HG03064 (cell line): Measurements from ENCODE around the gene SGF29.
"Not testable (repeated sequence)": the region's sequence is repeated elsewhere in the genome, so short reads cannot be mapped to it uniquely, and the experiment has no call there.

Experiments used
- ATAC-seq: cut with Tn5 transposase; IDR thresholded peaks from one replicate; pipeline ENCODE4 v1.9.1; 2021; ENCODE audit warnings: low read depth; ENCODE audit not compliant: unreplicated experiment

SGF29 gene

DNA sequence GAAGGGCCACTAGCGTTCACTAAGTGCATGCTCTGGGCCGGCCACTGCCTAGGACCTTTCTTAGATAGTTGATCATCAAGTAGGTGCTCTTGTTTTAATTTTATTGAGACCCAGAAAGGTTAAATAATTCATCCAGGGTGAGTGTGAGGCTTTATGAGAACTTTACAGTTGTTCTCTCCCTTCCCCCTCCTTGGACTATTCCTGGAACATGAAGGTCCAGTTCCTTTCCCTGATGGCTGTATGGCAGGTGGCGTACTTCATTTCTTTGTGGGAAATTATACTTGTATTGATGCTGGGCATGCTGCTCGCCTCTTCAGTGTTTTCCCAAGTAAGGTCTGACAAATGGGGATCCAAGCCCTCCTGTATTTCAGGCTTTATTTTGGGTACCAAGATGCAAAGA, 8.5 kb downstream of the SGF29 start:
- no peak for ATAC-seq

DNA sequence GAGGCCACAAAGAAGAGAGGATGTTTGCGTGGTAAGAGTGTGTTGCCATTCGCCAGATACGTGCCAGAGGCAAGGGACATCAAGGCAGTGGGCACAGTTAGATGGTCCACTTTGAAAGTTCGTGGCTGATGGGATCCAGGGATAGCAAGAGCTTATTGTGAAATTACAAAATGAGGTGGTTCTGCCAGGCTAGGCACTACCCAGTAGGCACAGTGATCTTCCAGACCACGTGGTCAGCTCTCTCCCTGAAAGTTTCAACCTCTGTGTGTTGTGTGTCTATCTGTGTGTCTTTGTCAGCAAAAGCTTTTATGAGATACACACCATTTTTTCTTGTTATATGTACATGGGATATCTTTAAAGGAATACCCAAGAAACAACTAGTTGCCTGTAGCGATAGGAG, 9.5 kb downstream of the SGF29 start:
- no peak for ATAC-seq

DNA sequence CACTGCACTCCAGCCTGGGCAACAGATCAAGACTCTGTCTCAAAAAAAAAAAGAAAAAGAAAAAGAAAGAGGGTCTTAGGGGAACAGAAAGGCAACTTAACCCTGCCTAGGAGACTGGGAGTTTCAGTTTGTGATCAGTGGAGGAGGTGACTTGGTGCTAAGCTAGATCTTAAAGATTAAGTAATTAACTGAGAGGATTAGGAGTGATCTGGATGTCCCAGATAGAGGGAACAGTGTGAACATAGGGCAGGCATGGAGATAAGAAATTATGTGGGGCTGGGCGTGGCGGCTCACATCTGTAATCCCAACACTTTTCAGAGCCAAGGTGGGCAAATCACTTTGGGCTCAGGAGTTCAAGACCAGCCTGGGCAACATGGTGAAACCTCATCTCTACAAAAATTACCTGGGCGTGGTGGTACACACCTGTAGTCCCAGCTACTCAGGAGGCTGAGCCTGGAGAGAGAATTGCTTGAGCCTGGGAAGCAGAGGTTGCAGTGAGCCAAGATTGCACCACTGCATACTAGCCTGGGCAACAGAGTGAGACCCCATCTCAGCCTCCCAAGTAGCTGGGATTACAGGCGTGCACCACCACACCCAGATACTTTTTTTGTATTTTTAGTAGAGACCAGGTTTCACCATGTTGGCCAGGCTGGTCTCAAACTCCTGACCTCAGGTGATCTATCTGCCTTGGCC, 12.7 kb downstream of the SGF29 start:
- ATAC-seq = not testable (repeated sequence)

DNA sequence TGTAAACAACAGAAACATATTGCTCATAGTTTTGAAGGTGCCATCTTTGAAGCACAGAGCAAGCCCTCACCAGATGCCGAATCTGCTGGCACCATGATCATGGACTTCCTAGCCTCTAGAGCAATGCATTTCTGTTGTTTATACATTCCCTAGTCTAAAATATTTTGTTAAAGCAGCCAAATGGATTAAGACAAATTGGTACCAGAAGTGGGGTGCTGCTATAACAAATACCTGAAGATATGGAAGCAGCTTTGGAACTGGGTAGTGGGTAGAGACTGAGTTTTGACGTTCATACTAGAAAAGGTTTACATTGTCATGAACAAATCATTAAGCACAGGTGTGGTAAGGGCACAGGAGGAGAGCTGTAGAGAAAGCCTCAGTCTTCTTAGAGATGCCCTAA, 13.6 kb downstream of the SGF29 start:
- ATAC-seq = no peak

DNA sequence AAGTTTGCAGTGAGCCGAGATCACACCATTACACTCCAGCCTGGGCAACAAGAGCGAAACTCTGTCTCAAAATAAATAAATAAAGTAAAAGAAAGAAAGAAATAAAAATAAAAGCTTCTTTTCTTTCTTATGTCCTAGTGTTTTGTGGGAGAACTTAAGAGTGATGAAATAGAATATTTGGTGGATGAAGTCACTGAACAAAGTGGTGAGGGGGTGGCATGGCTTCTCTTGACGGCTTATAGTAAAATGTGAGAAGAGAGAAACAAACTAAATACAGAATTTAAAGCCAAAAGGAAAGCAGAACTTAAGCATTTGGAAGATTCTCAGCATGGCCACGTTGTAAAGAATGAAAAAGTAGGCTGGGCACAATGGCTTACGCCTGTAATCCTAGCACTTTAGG, 15.3 kb downstream of the SGF29 start:
- ATAC-seq = no peak

DNA sequence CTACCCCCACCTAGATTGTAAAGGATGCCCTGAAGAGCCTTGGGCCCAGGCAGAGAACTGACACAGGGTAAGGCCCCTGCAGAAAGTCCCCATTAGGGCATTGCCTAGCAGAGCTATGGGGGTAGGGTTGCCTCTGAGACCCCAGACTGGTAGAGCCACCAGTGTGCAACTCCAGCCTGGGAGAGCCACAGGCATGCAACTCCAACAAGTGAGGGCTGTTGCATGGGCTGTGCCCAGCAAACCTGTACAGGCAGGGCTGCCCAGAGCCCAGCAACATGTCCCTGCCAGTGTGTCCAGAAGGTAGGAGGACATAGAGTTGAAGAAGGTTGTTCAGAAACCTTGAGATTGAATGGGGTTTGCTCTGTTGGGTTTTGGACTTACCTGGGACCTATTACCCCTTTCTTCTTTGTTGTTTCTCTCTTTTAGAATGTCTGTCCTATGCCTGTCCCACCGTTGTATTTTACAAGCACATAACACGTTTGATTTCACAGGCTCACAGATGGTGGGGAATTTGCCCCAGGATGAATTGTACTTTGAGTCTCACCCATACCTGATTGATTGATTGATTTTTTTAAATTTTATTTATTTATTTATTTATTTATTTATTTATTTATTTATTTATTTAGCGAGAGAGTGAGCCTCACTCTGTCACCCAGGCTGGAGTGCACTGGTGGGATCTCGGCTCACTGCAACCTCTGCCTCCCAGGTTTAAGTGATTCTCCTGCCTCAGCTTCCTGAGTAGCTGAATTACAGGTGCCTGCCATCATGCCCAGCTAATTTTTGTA, 16.4 kb downstream of the SGF29 start:
- ATAC-seq = no peak

DNA sequence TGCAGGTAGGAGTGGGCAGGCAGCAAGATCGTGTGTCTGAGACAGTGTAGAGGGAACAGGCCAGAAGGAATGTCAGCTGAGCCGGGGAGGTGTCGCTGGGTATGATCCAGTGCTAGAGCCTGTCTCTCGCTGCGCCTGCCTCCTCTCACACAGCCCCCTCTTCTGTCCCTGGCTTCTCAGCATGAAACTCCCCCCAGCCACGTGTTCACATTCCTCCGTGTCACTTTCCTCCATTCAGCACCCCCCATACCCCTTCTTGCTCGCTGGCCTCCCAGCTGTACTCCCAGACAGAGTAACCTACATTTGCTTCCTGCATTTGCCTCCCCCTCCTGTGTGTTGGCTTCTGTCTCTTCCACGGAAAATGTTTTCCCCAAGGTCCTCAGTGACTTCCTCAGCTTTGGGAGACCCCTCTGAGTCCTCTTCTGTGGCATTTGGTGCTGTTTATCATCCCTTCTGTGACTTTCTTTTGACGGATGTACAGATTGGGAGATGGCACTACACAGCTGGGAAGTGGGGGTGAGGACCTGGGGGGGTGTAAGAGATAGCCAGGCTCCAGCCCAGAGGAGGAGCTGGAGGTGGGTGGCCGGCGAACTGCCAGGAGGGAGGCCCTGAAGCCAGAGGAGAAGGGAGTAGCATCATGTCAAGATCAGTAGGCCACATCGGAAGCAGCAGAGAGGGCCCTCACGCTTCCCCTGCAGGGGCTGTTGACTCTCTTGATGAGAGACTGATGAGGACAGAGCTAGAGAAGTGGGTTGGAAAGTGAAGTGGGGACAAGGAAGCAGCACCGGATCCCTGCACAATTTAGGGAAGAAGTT, 19.2 kb downstream of the SGF29 start:
- no peak for ATAC-seq

DNA sequence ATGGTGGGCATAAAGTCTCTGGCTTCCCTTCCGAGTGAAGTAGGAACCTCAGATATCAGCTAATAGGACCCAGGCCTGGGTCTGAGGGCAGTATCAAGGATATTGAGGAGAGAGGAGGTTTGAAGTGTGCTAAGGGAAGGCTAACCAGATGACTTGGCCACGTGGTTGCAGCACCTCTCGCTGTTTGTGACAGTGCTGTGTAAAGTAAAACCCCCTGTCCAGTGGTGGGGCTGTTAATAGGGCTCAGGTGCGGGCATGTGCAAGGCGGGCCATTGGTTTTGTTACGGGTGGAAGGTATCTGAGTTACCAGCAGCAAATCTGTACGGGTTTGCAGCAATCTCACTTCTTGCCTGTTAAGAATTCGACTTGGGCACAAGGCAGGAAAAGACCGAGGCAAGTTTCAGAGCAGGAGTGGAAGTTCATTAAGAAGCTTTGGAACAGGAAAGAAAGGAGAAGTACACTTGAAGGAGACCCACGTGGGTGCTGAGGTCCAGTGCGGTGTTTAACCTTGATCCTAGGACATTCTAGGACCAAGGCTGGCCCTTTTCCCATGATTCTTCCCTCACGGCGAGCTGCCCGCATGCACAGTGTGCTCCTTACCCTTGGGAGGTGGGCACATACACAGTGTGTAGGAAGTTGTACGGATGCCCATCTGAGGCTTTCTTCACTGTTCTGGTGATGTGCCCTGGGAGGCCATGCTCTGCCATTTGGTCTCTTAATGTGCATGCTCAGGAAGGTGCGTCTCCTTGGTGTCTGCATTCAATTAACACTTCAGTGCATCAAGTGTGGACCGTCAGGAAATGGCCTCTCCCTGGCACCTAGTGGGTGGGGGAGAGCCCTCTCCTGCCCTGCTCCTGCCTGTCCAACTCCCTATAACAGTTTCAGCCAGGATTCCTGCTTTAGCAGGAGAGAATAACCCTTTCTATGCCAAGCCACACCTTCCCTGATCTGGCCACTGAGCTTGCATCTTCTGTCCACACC, 20.3 kb downstream of the SGF29 start:
- no peak for ATAC-seq

DNA sequence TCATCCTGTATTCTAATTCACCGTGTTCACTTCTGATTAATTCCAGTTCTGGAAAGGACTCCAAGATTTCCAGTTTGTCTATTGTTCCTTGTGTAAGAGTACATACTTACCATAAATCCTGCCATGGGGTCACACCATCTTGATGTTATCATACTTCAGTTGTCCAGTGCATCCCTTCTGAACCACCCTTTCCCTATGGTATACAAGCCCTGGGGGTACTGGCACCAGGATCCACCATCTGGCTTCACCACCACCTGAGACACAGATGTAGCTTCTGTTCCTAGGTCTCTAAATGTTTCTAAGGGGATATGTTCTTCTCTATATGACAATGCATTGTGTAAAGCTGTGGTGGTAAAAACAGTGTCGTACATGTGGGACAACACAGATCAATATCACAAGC, 21.2 kb downstream of the SGF29 start:
- ATAC-seq = no peak

DNA sequence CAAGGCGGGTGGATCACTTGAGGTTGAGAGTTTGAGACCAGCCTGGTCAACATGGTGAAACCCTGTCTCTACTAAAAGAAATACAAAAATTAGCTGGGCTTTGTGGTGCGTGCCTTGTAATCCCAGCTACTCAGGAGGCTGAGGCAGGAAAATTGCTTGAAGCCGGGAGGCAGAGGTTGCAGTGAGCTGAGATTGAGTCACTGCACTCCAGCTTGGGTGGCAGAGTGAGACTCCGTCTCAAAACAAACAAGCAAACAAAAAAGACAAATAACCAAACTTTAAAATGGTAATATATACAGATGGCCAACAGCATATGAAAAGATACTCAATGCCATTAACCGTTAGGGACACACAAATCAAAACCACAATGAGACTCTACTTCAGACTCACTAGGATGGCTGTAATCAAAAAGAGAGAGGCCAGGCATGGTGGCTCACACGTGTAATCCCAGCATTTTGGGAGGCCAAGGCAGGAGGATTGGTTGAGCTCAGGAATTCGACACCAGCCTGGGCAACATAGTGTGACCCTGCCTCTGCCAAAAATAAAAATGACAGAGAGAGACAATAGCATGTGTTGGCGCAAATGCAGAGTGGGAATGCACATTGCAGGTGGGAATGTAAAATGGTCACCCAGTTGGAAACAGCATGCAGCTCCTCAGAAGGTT, 21.9 kb downstream of the SGF29 start:
- no peak for ATAC-seq

DNA sequence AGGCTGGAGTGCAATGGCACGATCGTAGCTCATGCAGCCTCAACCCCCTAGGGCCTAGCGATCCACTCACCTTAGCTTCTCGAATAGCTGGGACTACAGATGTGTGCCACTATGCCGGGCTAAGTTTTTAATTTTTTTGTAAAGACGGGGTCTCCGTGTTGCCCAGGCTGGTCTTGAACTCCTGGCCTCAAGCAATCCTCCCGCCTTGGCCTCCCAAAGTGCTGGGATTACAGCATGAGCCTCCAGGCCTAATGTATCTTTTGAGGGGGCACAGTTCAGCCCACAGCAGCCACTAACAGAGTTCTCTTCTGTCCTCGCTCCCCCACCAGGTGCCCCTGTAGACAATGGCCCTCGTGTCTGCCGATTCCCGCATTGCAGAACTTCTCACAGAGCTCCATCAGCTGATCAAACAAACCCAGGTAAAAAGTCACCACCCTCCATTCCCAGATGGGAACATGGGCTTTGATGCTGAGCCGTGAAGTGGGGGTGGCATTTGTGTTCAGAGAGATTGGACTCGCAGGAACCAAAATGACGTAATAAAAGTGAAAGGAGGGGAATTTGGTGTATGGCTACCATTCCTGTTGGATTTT, 27.1 kb downstream of the SGF29 start:
- ATAC-seq = no peak

DNA sequence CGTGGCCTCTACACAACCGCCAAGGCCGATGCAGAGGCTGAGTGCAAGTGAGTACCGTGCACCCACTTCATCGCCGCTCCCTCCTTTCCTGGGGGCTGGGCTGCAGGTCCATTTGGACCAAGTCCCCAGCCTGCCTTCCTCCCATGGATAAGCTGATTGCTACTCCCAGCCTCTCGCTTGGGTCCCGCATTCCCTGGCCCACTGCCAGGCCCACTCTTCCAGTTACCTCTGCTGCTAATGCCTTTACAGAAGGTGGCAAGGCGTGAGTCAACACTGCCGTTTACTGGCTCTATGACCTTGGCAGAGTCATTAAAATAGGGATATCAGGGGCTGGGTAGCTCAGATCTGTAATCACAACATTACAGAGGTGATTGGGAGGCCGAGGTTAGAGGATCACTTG, 32.0 kb downstream of the SGF29 start:
- no peak for ATAC-seq

DNA sequence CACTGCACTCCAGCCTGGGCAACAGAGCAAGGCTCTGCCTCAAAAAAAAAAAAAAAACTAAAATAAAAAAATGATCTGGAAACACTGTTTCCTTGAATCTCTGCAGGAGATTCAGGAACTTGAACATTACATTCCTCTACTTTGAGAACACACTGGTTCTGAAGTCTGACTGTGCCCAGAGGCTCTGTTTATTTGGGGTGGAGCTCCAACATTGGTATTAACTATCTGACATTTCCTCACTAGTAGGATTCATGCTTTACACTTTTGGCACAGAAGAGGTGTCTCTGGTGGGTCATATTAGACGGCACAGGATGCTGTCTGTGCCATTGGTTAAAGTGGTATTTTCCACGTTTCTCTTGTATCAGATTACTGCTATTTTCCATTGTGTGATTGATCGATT, 32.7 kb downstream of the SGF29 start:
- ATAC-seq = no peak

DNA sequence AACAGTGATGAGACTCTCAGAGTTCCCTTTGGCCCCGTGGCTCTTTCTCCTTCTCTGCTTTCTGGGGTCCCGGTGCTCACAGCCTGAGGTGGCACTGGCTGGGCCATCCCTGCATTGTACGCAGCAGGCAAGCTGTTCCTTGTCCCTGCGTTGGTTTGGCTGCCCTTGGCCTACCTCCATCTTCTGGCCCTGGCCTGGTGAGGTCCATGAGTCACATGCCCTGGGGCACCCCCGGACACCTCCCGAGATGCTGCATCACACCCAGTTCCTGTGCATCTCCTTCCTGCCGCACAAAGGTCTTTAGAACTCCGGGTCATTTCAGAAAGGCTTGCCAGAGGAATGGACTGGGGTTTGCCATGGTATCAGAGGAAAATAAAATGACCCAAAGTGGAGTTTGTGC, 33.7 kb downstream of the SGF29 start:
- ATAC-seq = no peak

DNA sequence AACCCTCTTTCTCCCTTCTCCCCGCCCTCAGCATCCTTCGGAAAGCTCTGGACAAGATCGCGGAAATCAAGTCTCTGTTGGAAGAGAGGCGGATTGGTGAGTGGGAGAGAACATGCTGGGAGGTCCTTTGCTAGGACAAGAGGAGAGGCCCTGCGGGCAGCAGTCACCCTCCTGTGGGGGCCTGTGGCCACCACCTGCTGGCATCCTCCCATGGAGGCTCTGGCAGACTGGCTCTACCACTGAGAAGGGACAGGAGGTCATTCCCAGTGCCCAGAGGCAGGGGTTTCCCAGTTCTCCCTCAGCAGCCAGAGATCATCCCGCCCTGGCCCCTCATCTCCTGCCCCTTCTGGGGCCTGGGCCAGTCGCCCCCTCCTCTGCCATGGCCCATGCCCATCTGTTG, 35.3 kb downstream of the SGF29 start:
- no peak for ATAC-seq

DNA sequence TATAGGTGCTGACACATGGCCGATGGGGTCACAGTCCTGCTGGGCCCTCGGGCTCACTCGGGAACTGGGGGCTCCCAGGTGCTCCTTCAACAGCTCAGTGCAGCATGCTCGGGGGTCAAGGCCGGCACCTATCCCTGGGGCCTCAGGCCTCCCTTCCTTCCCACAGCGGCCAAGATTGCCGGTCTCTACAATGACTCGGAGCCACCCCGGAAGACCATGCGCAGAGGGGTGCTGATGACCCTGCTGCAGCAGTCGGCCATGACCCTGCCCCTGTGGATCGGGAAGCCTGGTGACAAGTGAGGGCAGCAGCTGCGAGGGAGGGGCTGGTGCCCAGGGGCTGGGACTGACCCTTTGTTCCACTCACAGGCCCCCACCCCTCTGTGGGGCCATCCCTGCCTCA, 36.2 kb downstream of the SGF29 start:
- no peak for ATAC-seq

DNA sequence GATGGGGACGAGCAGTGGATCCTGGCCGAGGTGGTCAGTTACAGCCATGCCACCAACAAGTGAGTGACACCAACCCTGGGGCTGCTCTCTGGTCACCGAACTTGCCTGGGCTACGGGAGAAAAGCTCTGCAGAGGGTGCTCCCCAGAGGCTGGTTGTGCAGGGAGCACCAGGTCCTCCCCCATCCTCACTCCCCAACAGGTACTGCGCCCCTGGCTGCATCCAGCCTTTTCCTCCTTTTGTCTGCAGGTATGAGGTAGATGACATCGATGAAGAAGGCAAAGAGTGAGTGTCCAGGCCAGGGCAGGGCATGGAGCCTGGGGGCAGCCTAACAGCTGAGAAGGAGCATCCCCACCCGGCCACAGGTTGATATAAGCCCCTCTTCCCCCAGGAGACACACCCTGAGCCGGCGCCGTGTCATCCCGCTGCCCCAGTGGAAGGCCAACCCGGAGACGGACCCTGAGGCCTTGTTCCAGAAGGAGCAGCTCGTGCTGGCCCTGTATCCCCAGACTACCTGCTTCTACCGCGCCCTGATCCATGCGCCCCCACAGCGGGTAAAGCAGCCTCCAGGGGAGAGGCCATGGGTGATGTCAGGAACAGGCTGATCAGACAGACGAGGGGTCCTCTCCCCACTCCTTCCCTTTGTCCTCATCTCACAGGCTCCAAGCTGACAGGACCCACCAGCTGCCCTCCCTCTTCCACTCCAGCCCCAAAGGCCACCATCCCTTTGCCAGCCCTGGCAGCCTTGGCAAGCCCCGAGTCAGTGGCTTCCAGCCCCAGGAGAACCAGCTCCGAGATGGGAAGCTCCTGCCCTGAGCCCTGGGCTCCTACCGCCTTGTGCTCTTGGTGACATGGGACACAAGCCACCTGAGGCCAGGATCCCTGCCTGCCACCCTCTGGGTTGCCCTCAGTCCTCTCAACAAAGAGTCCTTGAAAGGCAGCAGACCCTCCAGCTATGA, 36.9 kb downstream of the SGF29 start:
- no peak for ATAC-seq

DNA sequence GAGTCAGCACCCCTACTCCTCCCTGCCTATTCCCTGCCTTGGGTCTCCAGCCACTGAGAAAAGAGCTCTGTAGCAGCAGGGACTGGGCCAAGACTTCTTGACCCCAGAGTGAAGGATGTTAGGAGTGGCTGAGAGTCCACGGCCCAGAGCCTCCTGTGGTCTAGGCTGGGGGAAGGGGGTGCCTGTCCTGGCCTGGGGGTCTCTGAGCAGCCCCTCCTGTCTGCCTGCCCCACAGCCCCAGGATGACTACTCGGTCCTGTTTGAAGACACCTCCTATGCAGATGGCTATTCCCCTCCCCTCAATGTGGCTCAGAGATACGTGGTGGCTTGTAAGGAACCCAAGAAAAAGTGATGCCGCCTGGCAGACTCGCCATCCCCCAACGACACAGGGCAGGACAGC, 37.6 kb downstream of the SGF29 start:
- no peak for ATAC-seq
